HepG2 (cell line): ENCODE results near the gene HOXA1. TPM values are rescaled to one million over a fixed set of nuclear protein-coding genes. Genes with fewer than 3 reads are reported as not detected.

ENCODE experiments used
- BCL6 ChIP-seq: IDR thresholded peaks from 2 replicates; pipeline ENCODE4 v1.6.1; 2016; ENCODE audit warnings: missing genetic modification reagents, missing compliant biosample characterization
- GATAD1 ChIP-seq: IDR thresholded peaks from 2 replicates; pipeline ENCODE4 v1.6.1; 2016; ENCODE audit warnings: missing genetic modification reagents, missing compliant biosample characterization
- HIVEP1 ChIP-seq: sonication (generic); formaldehyde crosslinking; IDR thresholded peaks from 2 replicates; pipeline ENCODE4 v1.4.0; 2020; ENCODE audit warnings: mild to moderate bottlenecking, missing genetic modification reagents
- MEIS1 ChIP-seq: sonication (generic); formaldehyde crosslinking; IDR thresholded peaks from 2 replicates; pipeline ENCODE4 v1.9.0; 2021; ENCODE audit warnings: mild to moderate bottlenecking, missing genetic modification reagents, moderate library complexity, borderline replicate concordance
- NCOA2 ChIP-seq: sonication (generic); formaldehyde crosslinking; IDR thresholded peaks from 2 replicates; pipeline ENCODE4 v1.8.0; 2022; ENCODE audit warnings: inconsistent platforms
- NR2C2 ChIP-seq: sonication (generic); formaldehyde crosslinking; IDR thresholded peaks from 2 replicates; pipeline ENCODE4 v1.4.0; 2020; ENCODE audit warnings: missing genetic modification reagents, mild to moderate bottlenecking, moderate library complexity, borderline replicate concordance
- POLR2AphosphoS5 ChIP-seq: IDR thresholded peaks from 2 replicates; pipeline ENCODE4 v1.6.1; 2012; ENCODE audit warnings: low read depth, low read length
- SCMH1 ChIP-seq: sonication (generic); formaldehyde crosslinking; IDR thresholded peaks from 2 replicates; pipeline ENCODE4 v1.9.0; 2021; ENCODE audit warnings: missing genetic modification reagents, mild to moderate bottlenecking, borderline replicate concordance
- ZBTB38 ChIP-seq: sonication (generic); formaldehyde crosslinking; IDR thresholded peaks from 2 replicates; pipeline ENCODE4 v1.5.1; 2020; ENCODE audit warnings: mild to moderate bottlenecking, missing genetic modification reagents
- ZBTB42 ChIP-seq: sonication (generic); formaldehyde crosslinking; IDR thresholded peaks from 2 replicates; pipeline ENCODE4 v1.5.0; 2020; ENCODE audit warnings: mild to moderate bottlenecking, missing genetic modification reagents
- ZNF263 ChIP-seq: sonication (generic); formaldehyde crosslinking; IDR thresholded peaks from 2 replicates; pipeline ENCODE4 v1.4.0; 2020; ENCODE audit warnings: missing genetic modification reagents
- ZNF264 ChIP-seq: sonication (generic); formaldehyde crosslinking; IDR thresholded peaks from 2 replicates; pipeline ENCODE4 v1.4.0; 2020; ENCODE audit warnings: missing genetic modification reagents
- ZNF446 ChIP-seq: sonication (generic); formaldehyde crosslinking; IDR thresholded peaks from 2 replicates; pipeline ENCODE4 v1.5.0; 2020; ENCODE audit warnings: mild to moderate bottlenecking, missing genetic modification reagents
- ZNF589 ChIP-seq: sonication (generic); formaldehyde crosslinking; conservative IDR thresholded peaks from 2 replicates; pipeline ENCODE4 v1.8.0; 2022; ENCODE audit warnings: mild to moderate bottlenecking, moderate library complexity, missing genetic modification reagents
- ZNF724P ChIP-seq: sonication (generic); formaldehyde crosslinking; IDR thresholded peaks from 2 replicates; pipeline ENCODE4 v1.8.0; 2022; ENCODE audit warnings: missing genetic modification reagents, borderline replicate concordance
- ZNF749 ChIP-seq: sonication (generic); formaldehyde crosslinking; IDR thresholded peaks from 2 replicates; pipeline ENCODE4 v1.8.0; 2022; ENCODE audit warnings: mild to moderate bottlenecking, missing genetic modification reagents, moderate library complexity, borderline replicate concordance
- ZNF782 ChIP-seq: sonication (generic); formaldehyde crosslinking; IDR thresholded peaks from 2 replicates; pipeline ENCODE4 v1.4.0; 2020; ENCODE audit warnings: missing genetic modification reagents, mild to moderate bottlenecking, borderline replicate concordance
- ZSCAN22 ChIP-seq: sonication (generic); formaldehyde crosslinking; IDR thresholded peaks from 2 replicates; pipeline ENCODE4 v1.4.0; 2020; ENCODE audit warnings: mild to moderate bottlenecking, missing genetic modification reagents
- polyA plus RNA-seq, 8 experiments: library from polyadenylated mRNA; depleted of rRNA in 3 of 8; stranded (reverse) in 7 of 8; unstranded in 1 of 8; fragments of >200 nt; fragmentation: Illumina TruSeq in 4 of 8; extraction: Trizol in 4 of 8; gene quantifications; 2 replicates each; pipeline versions ENCODE4 v1.2.1 to v1.2.3, GENCODE V29; 2011 to 2016; ENCODE audit warnings: low read depth in 4 of 8, missing spikeins in 1 of 8, mixed read lengths in 1 of 8; ENCODE audit not compliant: insufficient read depth in 1 of 8
- total RNA-seq, 5 experiments: library from RNA; depleted of rRNA; stranded (reverse); fragments of >200 nt; fragmentation: Illumina TruSeq; extraction: Trizol; gene quantifications; 2 replicates each; pipeline ENCODE4 v1.2.3, GENCODE V29; 2016; ENCODE audit warnings: low read depth in 1 of 5
- TF ChIP-seq, protein P1 (sequence below): IDR thresholded peaks from 2 replicates; pipeline ENCODE4 v1.6.1; 2016; ENCODE audit warnings: low read depth, missing genetic modification reagents, missing compliant biosample characterization
- TF ChIP-seq, protein P2 (sequence below): IDR thresholded peaks from 2 replicates; pipeline ENCODE4 v1.4.0; 2020; ENCODE audit warnings: mild to moderate bottlenecking, missing genetic modification reagents

HOXA1 gene
- total and polyA plus RNA-seq, 2 of the 13 experiments (the other 11 are each of a cell fraction or from before 2014, with no cell fraction given) = 0.18 to 0.20 TPM

DNA sequence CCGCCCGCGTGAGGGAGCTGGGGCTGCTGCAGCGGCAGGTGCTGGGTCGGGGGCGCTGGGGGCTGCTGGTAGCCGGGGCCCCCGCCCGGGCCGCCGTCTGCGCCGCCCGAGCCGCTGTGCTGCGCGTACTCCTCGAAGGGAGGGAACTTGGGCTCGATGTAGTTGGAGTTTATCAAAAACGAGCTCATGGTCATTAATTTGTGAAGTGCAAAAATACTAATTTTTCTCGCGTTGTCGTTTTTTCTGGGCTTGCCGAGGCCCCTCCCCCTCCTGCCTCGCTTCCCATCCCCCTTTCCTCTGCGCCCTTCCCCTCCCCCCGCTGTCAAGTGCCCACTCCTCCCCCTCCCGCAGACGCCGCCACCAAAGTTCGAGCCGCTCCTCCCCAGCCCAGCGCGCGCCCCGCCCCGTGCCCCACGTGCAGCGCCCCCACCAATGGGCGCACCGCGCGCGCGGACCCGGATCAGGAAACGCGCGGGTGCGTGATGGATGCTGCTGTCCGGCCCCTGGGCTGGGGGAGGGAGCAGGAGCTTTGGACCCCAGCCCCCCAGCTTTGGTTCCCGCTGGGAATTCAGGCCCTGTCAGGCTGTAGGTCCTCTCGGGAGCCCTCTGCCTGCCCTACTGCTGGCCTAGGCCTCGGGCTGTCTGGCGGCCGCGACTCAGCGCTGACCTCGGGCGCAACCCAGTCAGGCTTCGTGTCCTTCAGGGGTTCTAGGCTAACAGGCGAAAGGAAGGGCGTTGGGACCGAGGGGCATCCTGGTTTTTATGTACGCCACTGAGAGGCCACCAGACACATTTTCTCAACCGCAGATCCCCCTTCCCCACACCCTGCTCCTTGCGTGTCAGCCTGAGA is 35.0 kb upstream of the HOXA1 start, which contains the start of gene HOXA4 (continued):
- TF ChIP-seq, protein P1, sequence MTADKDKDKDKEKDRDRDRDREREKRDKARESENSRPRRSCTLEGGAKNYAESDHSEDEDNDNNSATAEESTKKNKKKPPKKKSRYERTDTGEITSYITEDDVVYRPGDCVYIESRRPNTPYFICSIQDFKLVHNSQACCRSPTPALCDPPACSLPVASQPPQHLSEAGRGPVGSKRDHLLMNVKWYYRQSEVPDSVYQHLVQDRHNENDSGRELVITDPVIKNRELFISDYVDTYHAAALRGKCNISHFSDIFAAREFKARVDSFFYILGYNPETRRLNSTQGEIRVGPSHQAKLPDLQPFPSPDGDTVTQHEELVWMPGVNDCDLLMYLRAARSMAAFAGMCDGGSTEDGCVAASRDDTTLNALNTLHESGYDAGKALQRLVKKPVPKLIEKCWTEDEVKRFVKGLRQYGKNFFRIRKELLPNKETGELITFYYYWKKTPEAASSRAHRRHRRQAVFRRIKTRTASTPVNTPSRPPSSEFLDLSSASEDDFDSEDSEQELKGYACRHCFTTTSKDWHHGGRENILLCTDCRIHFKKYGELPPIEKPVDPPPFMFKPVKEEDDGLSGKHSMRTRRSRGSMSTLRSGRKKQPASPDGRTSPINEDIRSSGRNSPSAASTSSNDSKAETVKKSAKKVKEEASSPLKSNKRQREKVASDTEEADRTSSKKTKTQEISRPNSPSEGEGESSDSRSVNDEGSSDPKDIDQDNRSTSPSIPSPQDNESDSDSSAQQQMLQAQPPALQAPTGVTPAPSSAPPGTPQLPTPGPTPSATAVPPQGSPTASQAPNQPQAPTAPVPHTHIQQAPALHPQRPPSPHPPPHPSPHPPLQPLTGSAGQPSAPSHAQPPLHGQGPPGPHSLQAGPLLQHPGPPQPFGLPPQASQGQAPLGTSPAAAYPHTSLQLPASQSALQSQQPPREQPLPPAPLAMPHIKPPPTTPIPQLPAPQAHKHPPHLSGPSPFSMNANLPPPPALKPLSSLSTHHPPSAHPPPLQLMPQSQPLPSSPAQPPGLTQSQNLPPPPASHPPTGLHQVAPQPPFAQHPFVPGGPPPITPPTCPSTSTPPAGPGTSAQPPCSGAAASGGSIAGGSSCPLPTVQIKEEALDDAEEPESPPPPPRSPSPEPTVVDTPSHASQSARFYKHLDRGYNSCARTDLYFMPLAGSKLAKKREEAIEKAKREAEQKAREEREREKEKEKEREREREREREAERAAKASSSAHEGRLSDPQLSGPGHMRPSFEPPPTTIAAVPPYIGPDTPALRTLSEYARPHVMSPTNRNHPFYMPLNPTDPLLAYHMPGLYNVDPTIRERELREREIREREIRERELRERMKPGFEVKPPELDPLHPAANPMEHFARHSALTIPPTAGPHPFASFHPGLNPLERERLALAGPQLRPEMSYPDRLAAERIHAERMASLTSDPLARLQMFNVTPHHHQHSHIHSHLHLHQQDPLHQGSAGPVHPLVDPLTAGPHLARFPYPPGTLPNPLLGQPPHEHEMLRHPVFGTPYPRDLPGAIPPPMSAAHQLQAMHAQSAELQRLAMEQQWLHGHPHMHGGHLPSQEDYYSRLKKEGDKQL = no peak
- peak; percentile 51 for TF ChIP-seq POLR2AphosphoS5
- peak; percentile 35; the same call in 1 of the 2 replicates for TF ChIP-seq ZNF446 (CRISPR knock-in tag)
- no peak for TF ChIP-seq ZNF589 (CRISPR knock-in tag)
- TF ChIP-seq BCL6 = no peak
- no peak for TF ChIP-seq SCMH1
- peak; percentile 95; the same call in 1 of the 2 replicates for TF ChIP-seq ZBTB38 (CRISPR knock-in tag)
- TF ChIP-seq ZNF782 (CRISPR knock-in tag) = no peak
- TF ChIP-seq ZNF264 (CRISPR knock-in tag) = no peak
- peak; percentile 69; the same call in 1 of the 2 replicates for TF ChIP-seq HIVEP1 (CRISPR knock-in tag)
- TF ChIP-seq, protein P2, sequence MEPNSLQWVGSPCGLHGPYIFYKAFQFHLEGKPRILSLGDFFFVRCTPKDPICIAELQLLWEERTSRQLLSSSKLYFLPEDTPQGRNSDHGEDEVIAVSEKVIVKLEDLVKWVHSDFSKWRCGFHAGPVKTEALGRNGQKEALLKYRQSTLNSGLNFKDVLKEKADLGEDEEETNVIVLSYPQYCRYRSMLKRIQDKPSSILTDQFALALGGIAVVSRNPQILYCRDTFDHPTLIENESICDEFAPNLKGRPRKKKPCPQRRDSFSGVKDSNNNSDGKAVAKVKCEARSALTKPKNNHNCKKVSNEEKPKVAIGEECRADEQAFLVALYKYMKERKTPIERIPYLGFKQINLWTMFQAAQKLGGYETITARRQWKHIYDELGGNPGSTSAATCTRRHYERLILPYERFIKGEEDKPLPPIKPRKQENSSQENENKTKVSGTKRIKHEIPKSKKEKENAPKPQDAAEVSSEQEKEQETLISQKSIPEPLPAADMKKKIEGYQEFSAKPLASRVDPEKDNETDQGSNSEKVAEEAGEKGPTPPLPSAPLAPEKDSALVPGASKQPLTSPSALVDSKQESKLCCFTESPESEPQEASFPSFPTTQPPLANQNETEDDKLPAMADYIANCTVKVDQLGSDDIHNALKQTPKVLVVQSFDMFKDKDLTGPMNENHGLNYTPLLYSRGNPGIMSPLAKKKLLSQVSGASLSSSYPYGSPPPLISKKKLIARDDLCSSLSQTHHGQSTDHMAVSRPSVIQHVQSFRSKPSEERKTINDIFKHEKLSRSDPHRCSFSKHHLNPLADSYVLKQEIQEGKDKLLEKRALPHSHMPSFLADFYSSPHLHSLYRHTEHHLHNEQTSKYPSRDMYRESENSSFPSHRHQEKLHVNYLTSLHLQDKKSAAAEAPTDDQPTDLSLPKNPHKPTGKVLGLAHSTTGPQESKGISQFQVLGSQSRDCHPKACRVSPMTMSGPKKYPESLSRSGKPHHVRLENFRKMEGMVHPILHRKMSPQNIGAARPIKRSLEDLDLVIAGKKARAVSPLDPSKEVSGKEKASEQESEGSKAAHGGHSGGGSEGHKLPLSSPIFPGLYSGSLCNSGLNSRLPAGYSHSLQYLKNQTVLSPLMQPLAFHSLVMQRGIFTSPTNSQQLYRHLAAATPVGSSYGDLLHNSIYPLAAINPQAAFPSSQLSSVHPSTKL (CRISPR knock-in tag) = peak; percentile 59; the same call in 1 of the 2 replicates
- TF ChIP-seq GATAD1 (CRISPR knock-in tag) = peak; percentile 66; the same call in 1 of the 2 replicates
- TF ChIP-seq ZNF749 = no peak
- TF ChIP-seq ZNF724P (CRISPR knock-in tag) = no peak
- TF ChIP-seq ZNF263 (CRISPR knock-in tag) = 0 out of 2 replicates have a peak, but pooled peaks have one; percentile 15
- TF ChIP-seq MEIS1 = no peak
- TF ChIP-seq ZSCAN22 (CRISPR knock-in tag) = no peak
- TF ChIP-seq ZBTB42 (CRISPR knock-in tag) = no peak
- TF ChIP-seq NCOA2 (CRISPR knock-in tag) = no peak
- TF ChIP-seq NR2C2 (CRISPR knock-in tag) = peak; percentile 88
